ENCODE results near the gene JAKMIP1.

GRCh38 chr4:6088950-6089349 is 111.4 kb downstream of the JAKMIP1 start:
- TF ChIP-seq CTCF (conservative IDR thresholded peaks at IDR 0.05; ENCODE audit: low read length): no peak
- no peak for TF ChIP-seq EZH2phosphoT487 (IDR thresholded peaks at IDR 0.05; ENCODE audit: borderline replicate concordance, low read depth, low read length)

Data from OCI-LY7 (cell line).